Measurements from ENCODE around the gene ODF4. TPM values are rescaled to one million over a fixed set of nuclear protein-coding genes. Genes with fewer than 3 reads are reported as not detected.

Gene ODF4
- total RNA-seq, 4 donors from 2014 or later, result not detected

- DNase-seq (ENCODE audit: low spot score in 2 of 2), result no peak
- H3K4me3 ChIP-seq, result no peak overlapping the region
- WGBS, 2 donors, result 86 to 92% methylated on average over 7 of the region's 7 CpGs
- no peak overlapping the region for H3K27ac ChIP-seq
- TF ChIP-seq POLR2A (IDR thresholded peaks at IDR 0.05) (no peak), EP300 (IDR thresholded peaks at IDR 0.05) (no peak), CTCF (IDR thresholded peaks at IDR 0.05) (no peak)
- peaks cover 0 to 15% (median 6%) of the 10 kb centered on the region in 4 donors for H3K4me1 ChIP-seq
- peaks cover 0 to 1% of the 10 kb centered on the region in 2 donors for H3K27me3 ChIP-seq
- no peaks in the 10 kb centered on the region for H3K36me3 ChIP-seq
- H3K9me3 ChIP-seq, result no peaks in the 10 kb centered on the region
These were observed 48.4 kb downstream of the ODF4 start for GRCh38 chr17:8387914-8388651.

- WGBS, 2 donors, result 32 to 37% methylated on average over 7 to 9 of the region's 9 CpGs
- TF ChIP-seq CTCF (IDR thresholded peaks at IDR 0.05), result no peak
- TF ChIP-seq POLR2A (IDR thresholded peaks at IDR 0.05), result no peak
- TF ChIP-seq EP300 (IDR thresholded peaks at IDR 0.05), result no peak
- H3K4me3 ChIP-seq, result no peak overlapping the region
- H3K4me1 ChIP-seq, result no peaks in the 10 kb centered on the region
- no peak for DNase-seq (ENCODE audit: low spot score in 2 of 2)
- H3K9me3 ChIP-seq, result no peaks in the 10 kb centered on the region
- peaks cover 0 to 36% of the 10 kb centered on the region in 2 donors for H3K27me3 ChIP-seq
- H3K36me3 ChIP-seq, result no peaks in the 10 kb centered on the region
- no peak overlapping the region for H3K27ac ChIP-seq
These were observed 52.1 kb downstream of the ODF4 start for GRCh38 chr17:8391711-8392110.

- DNase-seq (ENCODE audit: low spot score in 2 of 2), result no peak
- Histone ChIP-seq H3K9me3 (no peaks in the 10 kb centered on the region), H3K36me3 (no peaks in the 10 kb centered on the region), H3K27me3 (peaks cover 0 to 42% of the 10 kb centered on the region in 2 donors), H3K27ac (no peak overlapping the region), H3K4me3 (no peak overlapping the region), H3K4me1 (no peaks in the 10 kb centered on the region)
- 64 to 71% methylated on average over 12 to 14 of the region's 18 CpGs for WGBS, 2 donors
- TF ChIP-seq CTCF (IDR thresholded peaks at IDR 0.05), result no peak
- TF ChIP-seq POLR2A (IDR thresholded peaks at IDR 0.05), result no peak
- no peak for TF ChIP-seq EP300 (IDR thresholded peaks at IDR 0.05)
These were observed 52.6 kb downstream of the ODF4 start for GRCh38 chr17:8392274-8392673.

- Histone ChIP-seq H3K27me3 (peaks cover 0 to 48% of the 10 kb centered on the region in 2 donors), H3K36me3 (no peaks in the 10 kb centered on the region), H3K27ac (no peak overlapping the region), H3K9me3 (no peaks in the 10 kb centered on the region), H3K4me3 (no peak overlapping the region), H3K4me1 (no peaks in the 10 kb centered on the region)
- WGBS, 2 donors, result 83 to 84% methylated on average over 15 to 32 of the region's 46 CpGs
- DNase-seq (ENCODE audit: low spot score in 2 of 2), result no peak
- TF ChIP-seq POLR2A (IDR thresholded peaks at IDR 0.05) (no peak), CTCF (IDR thresholded peaks at IDR 0.05) (no peak), EP300 (IDR thresholded peaks at IDR 0.05) (no peak)
These were observed 53.2 kb downstream of the ODF4 start for GRCh38 chr17:8392674-8393469.
